HEK293T (cell line): ENCODE measurements around the gene NARS2.

ENCODE experiments used
- CTCF ChIA-PET: fragments of 350-600 bp; formaldehyde crosslinking; extraction: SDS; loops from one replicate; lab custom pipeline; 2021; ENCODE audit warnings: antibody characterized with exemption, inconsistent platforms; lab: Yijun Ruan, JAX
- POLR2A ChIA-PET: fragments of 350-600 bp; formaldehyde crosslinking; extraction: SDS; loops from one replicate; lab custom pipeline; 2020; ENCODE audit warnings: antibody characterized with exemption, inconsistent platforms; lab: Yijun Ruan, JAX
- DNase-seq: peaks from one replicate; pipeline ENCODE4 v3.0.0; 2012; ENCODE audit warnings: mixed read lengths; ENCODE audit errors: extremely low spot score
- ARNT ChIP-seq: fragments of 450-650 bp; IDR thresholded peaks from 2 replicates; pipeline ENCODE4 v1.6.1; 2017; ENCODE audit warnings: mild to moderate bottlenecking
- BHLHE40 ChIP-seq: fragments of 450-650 bp; IDR thresholded peaks from 2 replicates; pipeline ENCODE4 v1.6.1; 2016; ENCODE audit warnings: mild to moderate bottlenecking, moderate library complexity, borderline replicate concordance
- CTBP1 ChIP-seq: fragments of 450-650 bp; IDR thresholded peaks from 2 replicates; pipeline ENCODE4 v1.6.1; 2016; ENCODE audit warnings: borderline replicate concordance
- ELF4 ChIP-seq: fragments of 450-650 bp; IDR thresholded peaks from 2 replicates; pipeline ENCODE4 v1.6.1; 2017; ENCODE audit warnings: antibody characterized with exemption
- FOXA1 ChIP-seq: fragments of 450-650 bp; IDR thresholded peaks from 2 replicates; pipeline ENCODE4 v1.6.1; 2016; ENCODE audit warnings: mild to moderate bottlenecking
- FOXK2 ChIP-seq: fragments of 450-650 bp; IDR thresholded peaks from 2 replicates; pipeline ENCODE4 v1.6.1; 2016; ENCODE audit warnings: mild to moderate bottlenecking
- FOXM1 ChIP-seq: fragments of 450-650 bp; IDR thresholded peaks from 2 replicates; pipeline ENCODE4 v1.6.1; 2017; ENCODE audit warnings: mild to moderate bottlenecking, borderline replicate concordance
- HDGF ChIP-seq: fragments of 450-650 bp; IDR thresholded peaks from 2 replicates; pipeline ENCODE4 v1.6.1; 2017; ENCODE audit warnings: antibody characterized with exemption, borderline replicate concordance
- L3MBTL2 ChIP-seq: fragments of 450-650 bp; conservative IDR thresholded peaks from 2 replicates; pipeline ENCODE4 v1.6.1; 2016; ENCODE audit warnings: mild to moderate bottlenecking
- LEF1 ChIP-seq: fragments of 450-650 bp; IDR thresholded peaks from 2 replicates; pipeline ENCODE4 v1.6.1; 2017; ENCODE audit warnings: mild to moderate bottlenecking, borderline replicate concordance
- NFRKB ChIP-seq: fragments of 450-650 bp; IDR thresholded peaks from 2 replicates; pipeline ENCODE4 v1.6.1; 2016; ENCODE audit warnings: mild to moderate bottlenecking, moderate library complexity
- PKNOX1 ChIP-seq: fragments of 450-650 bp; IDR thresholded peaks from 2 replicates; pipeline ENCODE4 v1.6.1; 2016
- SP1 ChIP-seq: fragments of 450-650 bp; IDR thresholded peaks from 2 replicates; pipeline ENCODE4 v1.6.1; 2017
- SUZ12 ChIP-seq: fragments of 450-650 bp; IDR thresholded peaks from 2 replicates; pipeline ENCODE4 v1.6.1; 2016; ENCODE audit warnings: mild to moderate bottlenecking
- TARDBP ChIP-seq: fragments of 450-650 bp; IDR thresholded peaks from 2 replicates; pipeline ENCODE4 v1.6.1; 2016
- ZNF384 ChIP-seq: fragments of 450-650 bp; IDR thresholded peaks from 2 replicates; pipeline ENCODE4 v1.6.1; 2016

Gene NARS2

GRCh38 chr11:78577495-78577894 lies 2.8 kb upstream of the NARS2 start:
- CTCF ChIA-PET, result no interaction called here
- no peak for TF ChIP-seq FOXK2
- no peak for TF ChIP-seq SUZ12
- no peak for TF ChIP-seq SP1
- TF ChIP-seq HDGF, result no peak
- TF ChIP-seq LEF1, result no peak
- no peak for TF ChIP-seq CTBP1
- TF ChIP-seq FOXM1, result no peak
- TF ChIP-seq ELF4, result no peak
- TF ChIP-seq ZNF384, result no peak
- TF ChIP-seq TARDBP, result no peak
- TF ChIP-seq L3MBTL2, result no peak
- no peak for TF ChIP-seq FOXA1
- no peak for TF ChIP-seq ARNT
- TF ChIP-seq PKNOX1, result no peak
- POLR2A ChIA-PET, result no interaction called here
- no peak for DNase-seq

GRCh38 chr11:78576549-78577097 lies 2.0 kb upstream of the NARS2 start:
- CTCF ChIA-PET, result no interaction called here

GRCh38 chr11:78575478-78575877 lies 814 bp upstream of the NARS2 start:
- POLR2A ChIA-PET, result interaction anchor here (0.8 to 2.9 kb wide), 7 partner anchors 10 to 436 kb away, joined by 3 to 23 read pairs (median 5); partner anchors contain the start of genes ALG8, GAB2, KCTD21 and USP35
- TF ChIP-seq LEF1 (no peak), TARDBP (no peak), BHLHE40 (no peak), ZNF384 (no peak), NFRKB (no peak), PKNOX1 (no peak), SP1 (no peak), CTBP1 (no peak), L3MBTL2 (no peak), FOXK2 (no peak), ARNT (no peak), SUZ12 (no peak), ELF4 (no peak), HDGF (no peak)
- no peak for DNase-seq
- CTCF ChIA-PET, result interaction anchor here (1.4 to 2.4 kb wide), 2 partner anchors 11 to 70 kb away, joined by 5 to 22 read pairs; no protein-coding TSS in a partner anchor

More at GRCh38 chr11:78576549-78577097, 2.0 kb upstream of the NARS2 start:
- POLR2A ChIA-PET, result no interaction called here
- TF ChIP-seq LEF1 (no peak), SUZ12 (no peak), ARNT (no peak), CTBP1 (no peak), FOXM1 (no peak), L3MBTL2 (no peak), ELF4 (no peak), FOXK2 (no peak), SP1 (no peak), HDGF (no peak), BHLHE40 (no peak)
- no peak for DNase-seq

- CTCF ChIA-PET, result interaction anchor here (2.4 kb wide), 1 partner anchor 9 kb away, joined by 22 read pairs; no protein-coding TSS in a partner anchor
- no peak for DNase-seq
- TF ChIP-seq PKNOX1 (no peak), FOXM1 (no peak), LEF1 (no peak), FOXK2 (no peak), HDGF (no peak), SP1 (no peak), SUZ12 (no peak), CTBP1 (no peak), ELF4 (no peak), L3MBTL2 (no peak), FOXA1 (no peak), NFRKB (no peak), ARNT (no peak), ZNF384 (no peak), BHLHE40 (no peak), TARDBP (no peak)
- POLR2A ChIA-PET, result interaction anchor here (1.3 to 2.9 kb wide), 4 partner anchors 8 to 435 kb away, joined by 4 to 23 read pairs (median 7); partner anchors contain the start of genes ALG8 and GAB2
Measured at GRCh38 chr11:78573681-78574080, 983 bp downstream of the NARS2 start.

DNA sequence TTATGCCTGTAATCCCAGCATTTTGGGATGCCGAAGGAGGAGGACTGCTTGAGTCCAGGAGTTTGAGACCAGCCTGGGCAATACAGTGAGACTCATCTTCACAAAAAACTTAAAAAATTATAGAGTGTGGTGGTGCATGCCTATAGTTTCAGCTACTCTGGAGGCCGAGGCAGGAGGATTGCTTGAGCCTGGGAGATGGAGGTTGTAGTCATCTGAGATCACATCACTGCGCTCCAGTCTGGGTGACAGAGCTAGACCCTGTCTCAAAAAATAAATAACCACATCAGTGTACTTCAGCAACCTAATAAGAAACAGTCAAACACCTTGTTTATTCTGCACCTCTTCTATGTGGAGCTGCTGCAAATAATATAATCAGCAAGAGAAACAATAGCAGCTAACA lies 1.4 kb downstream of the NARS2 start:
- DNase-seq, result no peak
- TF ChIP-seq SUZ12, result no peak
- POLR2A ChIA-PET, result interaction anchor here (1.3 to 2.9 kb wide), 3 partner anchors 8 to 155 kb away, joined by 4 to 23 read pairs (median 9); partner anchors contain the start of gene GAB2
- CTCF ChIA-PET, result interaction anchor here (2.4 kb wide), 1 partner anchor 9 kb away, joined by 22 read pairs; no protein-coding TSS in a partner anchor

GRCh38 chr11:78572394-78572793 lies 2.3 kb downstream of the NARS2 start:
- TF ChIP-seq ELF4 (no peak), FOXA1 (no peak), NFRKB (no peak), TARDBP (no peak), ARNT (no peak), PKNOX1 (no peak), LEF1 (no peak), ZNF384 (no peak), SP1 (no peak), BHLHE40 (no peak), CTBP1 (no peak), FOXK2 (no peak), SUZ12 (no peak), L3MBTL2 (no peak)
- ChIA-PET POLR2A (no interaction called here), CTCF (no interaction called here)
- DNase-seq, result no peak
